Testis (tissue), 2 donors: Measurements from ENCODE around the gene CERK.

ENCODE experiments used
- POLR2A ChIP-seq: fragments of 450-650 bp; IDR thresholded peaks from one replicate; pipeline ENCODE4 v1.6.1; 2017; ENCODE audit warnings: antibody characterized with exemption, mild to moderate bottlenecking, moderate library complexity
- TF ChIP-seq, protein P1 (sequence below), 3 experiments: fragments of 450-650 bp in 2 of 3; fragments of 200-600 bp in 1 of 3; sonication (generic) in 1 of 3; IDR thresholded peaks; one replicate each; pipeline ENCODE4 v1.5.1; 2016 to 2019; ENCODE audit warnings: antibody characterized with exemption in 3 of 3, mild to moderate bottlenecking in 2 of 3, moderate library complexity in 1 of 3

DNA sequence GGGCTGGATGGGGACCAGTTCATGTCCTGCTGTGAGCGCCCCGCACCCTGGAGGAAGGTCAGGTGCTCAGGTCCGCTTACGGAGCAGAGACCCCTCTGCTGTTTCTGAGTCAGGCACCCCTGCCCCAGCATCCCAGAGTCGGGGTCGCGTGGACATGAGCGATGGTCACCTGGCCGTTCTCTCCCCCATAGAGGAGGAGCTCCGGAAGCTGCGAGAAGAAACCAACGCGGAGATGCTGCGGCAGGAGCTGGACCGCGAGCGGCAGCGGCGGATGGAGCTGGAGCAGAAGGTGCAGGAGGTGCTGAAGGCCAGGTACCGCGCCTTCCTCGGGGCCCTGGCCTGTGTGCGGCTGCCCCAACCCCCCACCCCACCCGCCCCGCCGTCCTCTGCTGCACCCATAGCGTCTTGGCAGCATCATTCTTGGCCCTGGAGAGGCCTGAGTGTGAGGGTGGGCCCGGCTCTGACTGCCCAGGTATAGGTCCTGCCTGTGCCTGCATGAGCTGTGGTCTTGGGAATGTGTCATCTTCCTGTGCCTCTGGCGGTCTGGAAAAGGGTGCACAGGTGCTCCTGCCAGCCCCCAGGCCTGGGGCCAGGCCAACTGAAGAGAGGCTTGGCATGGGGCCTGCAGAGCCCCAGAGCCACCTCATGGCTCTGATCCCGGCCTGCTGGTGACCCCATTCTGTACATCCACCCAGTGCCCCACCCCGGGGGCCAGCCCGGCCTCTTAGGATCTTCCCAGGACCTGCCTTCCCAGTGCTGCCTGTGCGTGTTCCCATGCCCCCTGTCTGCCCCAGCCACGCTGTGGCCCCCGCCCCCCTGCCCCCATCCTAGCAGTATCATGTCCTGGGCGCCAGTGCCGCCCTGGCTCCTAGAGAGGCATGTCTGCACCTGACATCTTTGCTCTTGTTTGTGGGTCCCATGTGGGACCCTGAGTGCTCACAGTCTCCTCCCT is 79.8 kb downstream of the CERK start:
- TF ChIP-seq, protein P1, sequence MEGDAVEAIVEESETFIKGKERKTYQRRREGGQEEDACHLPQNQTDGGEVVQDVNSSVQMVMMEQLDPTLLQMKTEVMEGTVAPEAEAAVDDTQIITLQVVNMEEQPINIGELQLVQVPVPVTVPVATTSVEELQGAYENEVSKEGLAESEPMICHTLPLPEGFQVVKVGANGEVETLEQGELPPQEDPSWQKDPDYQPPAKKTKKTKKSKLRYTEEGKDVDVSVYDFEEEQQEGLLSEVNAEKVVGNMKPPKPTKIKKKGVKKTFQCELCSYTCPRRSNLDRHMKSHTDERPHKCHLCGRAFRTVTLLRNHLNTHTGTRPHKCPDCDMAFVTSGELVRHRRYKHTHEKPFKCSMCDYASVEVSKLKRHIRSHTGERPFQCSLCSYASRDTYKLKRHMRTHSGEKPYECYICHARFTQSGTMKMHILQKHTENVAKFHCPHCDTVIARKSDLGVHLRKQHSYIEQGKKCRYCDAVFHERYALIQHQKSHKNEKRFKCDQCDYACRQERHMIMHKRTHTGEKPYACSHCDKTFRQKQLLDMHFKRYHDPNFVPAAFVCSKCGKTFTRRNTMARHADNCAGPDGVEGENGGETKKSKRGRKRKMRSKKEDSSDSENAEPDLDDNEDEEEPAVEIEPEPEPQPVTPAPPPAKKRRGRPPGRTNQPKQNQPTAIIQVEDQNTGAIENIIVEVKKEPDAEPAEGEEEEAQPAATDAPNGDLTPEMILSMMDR (IDR thresholded peaks at IDR 0.05): no peak
- TF ChIP-seq POLR2A: no peak
